Smooth muscle cell (in vitro differentiated cells): ENCODE results near the gene PIAS4. TPM values are rescaled to one million over a fixed set of nuclear protein-coding genes. Genes with fewer than 3 reads are reported as not detected.
A peak's percentile ranks its signal among the peaks of the same experiment; 100 is the strongest.

Experiments
- DNase-seq: peaks from one replicate; lab custom pipeline; 2025; ENCODE audit not compliant: unreplicated experiment; lab: John Stamatoyannopoulos, UW
- H2AFZ ChIP-seq: fragments of 200-600 bp; sonication (generic); 2 replicates; pipeline ENCODE4 v1.6.0; 2016; ENCODE audit warnings: antibody characterized with exemption, low read depth, mild to moderate bottlenecking
- H3F3A ChIP-seq: fragments of 200-600 bp; sonication (generic); 2 replicates; pipeline ENCODE4 v1.6.0; 2017; ENCODE audit warnings: antibody characterized with exemption, low read depth
- H3K27ac ChIP-seq: fragments of 200-600 bp; sonication (generic); 2 replicates; pipeline ENCODE4 v1.5.1; 2016; ENCODE audit warnings: low read depth, mild to moderate bottlenecking
- H3K27me3 ChIP-seq: fragments of 200-600 bp; sonication (generic); 2 replicates; pipeline ENCODE4 v1.6.1; 2016; ENCODE audit warnings: low read depth, mild to moderate bottlenecking
- H3K36me3 ChIP-seq: fragments of 200-600 bp; sonication (generic); 2 replicates; pipeline ENCODE4 v1.5.1; 2016; ENCODE audit warnings: low read depth
- H3K4me1 ChIP-seq: fragments of 200-600 bp; sonication (generic); 2 replicates; pipeline ENCODE4 v1.5.1; 2016; ENCODE audit warnings: low read depth
- H3K4me2 ChIP-seq: fragments of 200-600 bp; sonication (generic); 2 replicates; pipeline ENCODE4 v1.6.0; 2016; ENCODE audit warnings: mild to moderate bottlenecking
- H3K4me3 ChIP-seq: fragments of 200-600 bp; sonication (generic); 2 replicates; pipeline ENCODE4 v1.5.1; 2016; ENCODE audit warnings: mild to moderate bottlenecking
- H3K79me2 ChIP-seq: fragments of 200-600 bp; sonication (generic); 2 replicates; pipeline ENCODE4 v1.6.0; 2016; ENCODE audit warnings: low read depth, mild to moderate bottlenecking
- H3K9ac ChIP-seq: fragments of 200-600 bp; sonication (generic); 2 replicates; pipeline ENCODE4 v1.6.0; 2016; ENCODE audit warnings: low read depth
- H3K9me3 ChIP-seq: fragments of 200-600 bp; sonication (generic); replicated peaks from 2 replicates; pipeline ENCODE4 v1.5.1; 2016; ENCODE audit warnings: low read depth
- H4K20me1 ChIP-seq: fragments of 200-600 bp; sonication (generic); 2 replicates; pipeline ENCODE4 v1.6.0; 2016; ENCODE audit warnings: low read depth
- CTCF ChIP-seq: fragments of 200-600 bp; sonication (generic); IDR thresholded peaks from 2 replicates; pipeline ENCODE4 v1.5.1; 2017; ENCODE audit warnings: borderline replicate concordance, mild to moderate bottlenecking, antibody characterized with exemption; ENCODE audit not compliant: insufficient read depth, poor library complexity, severe bottlenecking
- WGBS: methylation state at CpG from one replicate; pipeline ENCODE4 v1.1.7; 2016; ENCODE audit warnings: low lambda C conversion rate; 5-methylcytosine and 5-hydroxymethylcytosine counted together
- polyA plus RNA-seq: library from polyadenylated mRNA; unstranded; fragments of >200 nt; fragmentation: Nextera tagmentation; extraction: Ambion mirVana; gene quantifications from 2 replicates; pipeline ENCODE4 v1.2.1, GENCODE V29; 2016
- total RNA-seq: library from RNA; depleted of rRNA; stranded (reverse); fragments of >200 nt; gene quantifications from 2 replicates; pipeline ENCODE4 v1.2.3, GENCODE V29; 2014

PIAS4 gene
- total and polyA plus RNA-seq, 2 experiments from 2014 or later = 8.1 to 17.3 TPM

- Histone ChIP-seq H3K79me2 (peaks cover 94% of the 10 kb centered on the region), H3K4me2 (no peak overlapping the region), H2AFZ (no peak overlapping the region), H3K36me3 (no peaks in the 10 kb centered on the region), H3K9ac (no peak overlapping the region), H3K4me3 (no peak overlapping the region), H3K9me3 (no peaks in the 10 kb centered on the region), H3K27ac (peak overlapping the region; percentile 93), H3K4me1 (peaks cover 17% of the 10 kb centered on the region), H3K27me3 (no peaks in the 10 kb centered on the region), H4K20me1 (peaks cover 93% of the 10 kb centered on the region), H3F3A (peaks cover 5% of the 10 kb centered on the region)
- WGBS = 93% methylated on average over 12 of the region's 16 CpGs
- no peak for TF ChIP-seq CTCF
- no peak for DNase-seq
Measured at GRCh38 chr19:4060621-4061177, 53.2 kb downstream of the PIAS4 start.

- TF ChIP-seq CTCF = no peak
- H3K27ac ChIP-seq = peak overlapping the region; percentile 93
- 69% methylated on average over 13 of the region's 23 CpGs for WGBS
- peak overlapping the region; percentile 16 for H3K4me3 ChIP-seq
- no peak overlapping the region for H3K9ac ChIP-seq
- peaks cover 5% of the 10 kb centered on the region for H3F3A ChIP-seq
- peaks cover 88% of the 10 kb centered on the region for H4K20me1 ChIP-seq
- DNase-seq = no peak
- peaks cover 17% of the 10 kb centered on the region for H3K4me1 ChIP-seq
- H3K9me3 ChIP-seq = no peaks in the 10 kb centered on the region
- peak overlapping the region; percentile 22 for H3K4me2 ChIP-seq
- H2AFZ ChIP-seq = no peak overlapping the region
- no peaks in the 10 kb centered on the region for H3K27me3 ChIP-seq
- peaks cover 89% of the 10 kb centered on the region for H3K79me2 ChIP-seq
- no peaks in the 10 kb centered on the region for H3K36me3 ChIP-seq
Measured at GRCh38 chr19:4061178-4061682, 53.7 kb downstream of the PIAS4 start.

DNA sequence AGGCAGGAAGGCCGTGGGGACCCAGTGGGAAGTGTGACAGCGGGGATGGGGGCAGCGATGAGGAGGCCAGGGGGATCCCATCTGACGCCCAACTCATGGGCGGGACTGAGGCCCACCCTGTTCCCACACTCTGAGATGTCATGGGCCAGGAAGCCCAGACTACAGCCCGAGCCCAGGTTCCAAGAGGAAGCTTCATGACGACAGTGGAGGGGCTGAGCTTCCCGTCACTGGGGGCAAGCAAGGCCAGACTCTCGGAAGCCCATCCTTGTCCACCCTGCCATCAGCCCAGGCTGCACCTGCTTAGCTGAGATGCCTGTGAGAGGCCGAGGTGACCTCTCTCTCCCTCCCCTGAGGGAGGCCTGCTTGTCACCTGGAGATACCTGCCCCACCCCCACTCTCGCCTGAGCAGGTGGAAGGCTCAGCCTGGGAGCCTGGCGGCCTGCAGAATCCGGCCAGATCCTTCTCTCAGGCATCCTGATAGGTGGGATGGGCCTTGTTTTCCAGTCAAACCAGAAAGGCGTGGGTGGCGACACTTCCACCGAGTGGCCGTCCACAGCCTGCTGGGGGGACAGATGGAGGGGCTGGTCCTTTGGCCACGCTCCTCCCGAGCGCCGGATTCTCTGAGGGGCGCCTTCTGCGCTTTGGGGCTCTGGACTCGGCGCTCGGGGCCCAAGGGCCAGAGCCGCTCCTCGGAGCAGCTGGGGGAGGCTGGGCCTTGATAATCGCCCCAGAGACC, 54.3 kb downstream of the PIAS4 start:
- Histone ChIP-seq H3K4me3 (peak overlapping the region; percentile 16), H3K27me3 (no peaks in the 10 kb centered on the region), H3K4me2 (peak overlapping the region; percentile 65), H3K36me3 (no peaks in the 10 kb centered on the region), H3K79me2 (peaks cover 83% of the 10 kb centered on the region), H3K4me1 (peaks cover 17% of the 10 kb centered on the region), H3K9me3 (no peaks in the 10 kb centered on the region), H3K27ac (peak overlapping the region; percentile 93), H2AFZ (no peak overlapping the region), H4K20me1 (peaks cover 82% of the 10 kb centered on the region), H3F3A (peaks cover 5% of the 10 kb centered on the region), H3K9ac (no peak overlapping the region)
- TF ChIP-seq CTCF = no peak
- no peak for DNase-seq
- WGBS = 76% methylated on average over 29 of the region's 29 CpGs
